ENCODE results near the gene SMYD1. TPM values are rescaled to one million over a fixed set of nuclear protein-coding genes. Genes with fewer than 3 reads are reported as not detected.

The SMYD1 gene
- total RNA-seq, 1 donor from 2014 or later, result not detected

DNA sequence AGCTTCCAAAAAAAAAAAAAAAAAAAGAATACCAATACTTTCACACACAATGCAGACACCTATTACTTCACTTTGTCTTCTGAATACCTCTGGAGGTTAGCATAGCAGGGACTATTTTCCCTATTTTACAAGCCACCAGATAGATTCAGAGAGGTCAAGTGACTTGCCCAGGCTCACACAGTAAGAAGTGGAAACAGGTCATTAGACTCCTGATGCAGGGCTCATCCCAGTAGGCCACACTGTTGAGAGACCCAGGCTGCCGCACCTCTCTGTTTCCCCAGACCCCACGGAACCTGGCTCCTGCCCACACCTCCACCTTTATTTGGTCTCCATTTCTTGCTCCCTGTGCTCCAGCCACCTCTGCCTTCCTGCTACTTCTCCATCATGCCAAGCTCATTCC, 19.4 kb downstream of the SMYD1 start:
- DNase-seq (ENCODE audit: low read depth, low spot score), result no peak

DNA sequence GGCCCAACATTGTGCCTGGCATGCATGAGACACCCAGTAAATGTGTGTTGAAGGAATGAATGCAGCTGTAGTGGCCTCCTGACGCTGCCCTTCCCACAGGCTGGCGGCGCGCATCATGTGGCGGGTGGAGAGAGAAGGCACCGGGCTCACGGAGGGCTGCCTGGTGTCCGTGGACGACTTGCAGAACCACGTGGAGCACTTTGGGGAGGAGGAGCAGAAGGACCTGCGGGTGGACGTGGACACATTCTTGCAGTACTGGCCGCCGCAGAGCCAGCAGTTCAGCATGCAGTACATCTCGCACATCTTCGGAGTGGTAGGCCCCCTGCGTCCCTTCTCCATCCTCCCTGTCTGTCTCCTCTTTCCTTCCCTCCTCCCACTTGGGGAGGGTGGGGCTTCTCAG, 20.1 kb downstream of the SMYD1 start:
- no peak for DNase-seq (ENCODE audit: low read depth, low spot score)

DNA sequence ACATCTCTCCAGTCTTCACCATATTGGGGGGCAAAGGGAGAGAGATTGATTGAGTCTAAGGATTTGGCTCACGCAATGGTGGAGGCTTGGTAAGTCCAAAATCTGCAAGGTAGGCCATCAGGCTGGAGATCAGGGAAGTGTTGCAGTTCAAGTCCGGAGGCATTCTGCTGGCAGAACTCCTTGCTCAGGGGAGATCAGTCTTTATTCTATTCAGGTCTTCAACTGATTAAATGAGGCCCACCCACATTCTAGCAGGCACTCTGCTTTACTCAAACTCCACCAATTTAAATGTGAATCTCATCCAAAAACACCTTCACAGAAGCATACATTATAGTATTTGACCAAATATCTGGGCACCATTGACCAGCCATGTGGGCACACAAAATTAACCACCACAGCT, 21.4 kb downstream of the SMYD1 start:
- no peak for DNase-seq (ENCODE audit: low read depth, low spot score)

DNA sequence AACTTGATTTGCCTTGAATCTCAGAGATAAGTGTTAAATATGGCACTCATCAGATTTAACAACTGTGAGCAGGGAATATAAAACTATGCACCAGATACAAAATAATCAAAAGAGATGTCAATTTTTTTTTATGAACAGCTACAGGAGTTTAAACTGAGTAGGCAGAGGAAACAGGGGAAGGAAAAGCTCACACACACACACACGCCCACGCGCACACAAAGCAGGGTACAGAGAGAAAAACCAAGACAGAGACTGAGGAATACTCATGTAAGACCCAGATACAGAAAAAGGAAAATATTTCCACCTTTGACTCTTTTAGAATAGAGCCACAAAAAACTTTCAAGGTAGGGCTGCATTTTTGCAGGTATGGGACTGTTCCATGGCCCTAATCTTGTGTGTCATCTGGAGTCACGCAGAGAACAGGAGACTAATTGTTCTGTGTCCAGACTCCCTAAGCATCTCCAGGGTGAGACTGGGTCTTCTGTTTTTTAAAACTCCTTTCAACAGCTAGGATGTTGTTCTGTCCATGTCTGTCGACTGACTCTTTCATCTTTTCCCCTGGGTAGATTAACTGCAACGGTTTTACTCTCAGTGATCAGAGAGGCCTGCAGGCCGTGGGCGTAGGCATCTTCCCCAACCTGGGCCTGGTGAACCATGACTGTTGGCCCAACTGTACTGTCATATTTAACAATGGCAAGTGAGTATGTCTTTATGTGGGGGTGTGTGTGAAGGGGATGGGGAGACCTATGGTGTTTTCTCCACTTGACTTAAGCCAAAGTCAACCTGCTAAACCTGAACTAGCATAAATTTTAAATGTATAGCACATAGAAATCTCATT, 23.0 kb downstream of the SMYD1 start:
- DNase-seq (ENCODE audit: low read depth, low spot score), result no peak

- no peak for DNase-seq (ENCODE audit: low read depth, low spot score)
Measured at GRCh38 chr2:88091943-88092342, 24.3 kb downstream of the SMYD1 start.

GRCh38 chr2:88092773-88093172, 25.1 kb downstream of the SMYD1 start:
- no peak for DNase-seq (ENCODE audit: low read depth, low spot score)

GRCh38 chr2:88095022-88095421, 27.4 kb downstream of the SMYD1 start:
- no peak for DNase-seq (ENCODE audit: low read depth, low spot score)

- no peak for DNase-seq (ENCODE audit: low read depth, low spot score)
Measured at GRCh38 chr2:88096708-88097107, 29.1 kb downstream of the SMYD1 start.

GRCh38 chr2:88097192-88097591, 29.6 kb downstream of the SMYD1 start:
- DNase-seq (ENCODE audit: low read depth, low spot score), result no peak

DNA sequence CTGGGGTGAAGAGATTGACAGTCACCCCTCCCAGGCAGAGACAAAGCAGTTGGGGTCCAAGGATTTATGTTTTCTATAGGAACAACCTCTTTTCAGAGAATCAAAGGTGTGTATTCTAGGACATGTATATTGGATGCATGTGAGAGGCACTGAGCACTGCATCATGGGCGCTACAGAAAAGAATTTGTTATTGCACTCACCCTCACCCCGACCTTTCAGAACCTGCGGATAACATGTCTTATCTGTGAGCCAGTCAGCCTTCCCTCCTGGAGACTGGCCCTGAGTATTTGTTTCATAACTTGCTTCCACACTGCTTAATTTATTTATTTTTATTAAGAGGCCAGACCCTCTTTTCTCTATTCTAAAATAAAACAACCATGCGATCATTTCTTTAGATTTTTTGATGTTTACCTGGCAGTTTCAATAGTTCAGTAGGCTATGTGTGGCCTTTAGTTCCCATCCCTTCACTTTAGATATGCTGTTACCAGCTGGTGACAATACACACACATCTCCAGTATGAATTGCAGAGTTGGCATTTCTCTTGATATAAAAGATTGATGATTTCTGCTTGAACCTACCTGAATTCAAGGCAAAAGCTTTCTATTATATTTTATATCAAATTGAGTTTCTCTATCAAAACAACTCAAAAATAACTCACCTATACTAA, 30.4 kb downstream of the SMYD1 start:
- DNase-seq (ENCODE audit: low read depth, low spot score), result no peak

- no peak for DNase-seq (ENCODE audit: low read depth, low spot score)
Measured at GRCh38 chr2:88098558-88098900, 30.9 kb downstream of the SMYD1 start.

DNA sequence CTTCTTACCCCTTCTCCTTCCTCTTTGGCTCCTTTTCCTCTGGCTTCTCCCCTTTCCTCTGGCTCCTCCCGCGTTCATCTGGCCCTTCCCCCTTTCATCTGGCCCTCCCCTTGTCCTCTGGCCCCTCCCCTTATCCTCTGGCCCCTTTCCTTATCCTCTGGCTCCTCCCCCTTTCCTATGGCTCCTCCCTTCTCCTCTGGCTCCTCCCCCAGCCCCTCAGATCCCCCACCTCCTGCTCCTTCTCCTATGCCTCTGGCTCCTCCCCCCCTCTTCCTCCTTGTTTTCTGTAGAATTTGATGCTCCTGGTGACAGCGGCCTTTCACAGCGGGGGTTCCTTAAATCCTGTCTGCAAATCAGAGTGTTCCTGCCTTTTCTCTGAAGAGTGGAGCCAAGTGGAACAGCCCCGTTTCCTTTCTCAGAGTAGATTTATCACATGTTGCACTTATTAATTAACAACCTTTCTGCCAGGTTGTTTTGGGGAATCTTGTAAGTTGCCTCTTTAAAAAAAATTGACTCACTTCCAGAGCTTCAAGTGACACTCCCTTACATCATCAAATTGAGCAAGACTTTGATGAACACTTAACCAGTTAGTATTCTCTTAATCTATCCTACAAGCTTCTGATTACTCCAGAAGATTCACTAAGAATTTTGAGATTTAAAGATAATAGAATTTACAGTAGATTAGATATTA, 32.3 kb downstream of the SMYD1 start:
- no peak for DNase-seq (ENCODE audit: low read depth, low spot score)

DNA sequence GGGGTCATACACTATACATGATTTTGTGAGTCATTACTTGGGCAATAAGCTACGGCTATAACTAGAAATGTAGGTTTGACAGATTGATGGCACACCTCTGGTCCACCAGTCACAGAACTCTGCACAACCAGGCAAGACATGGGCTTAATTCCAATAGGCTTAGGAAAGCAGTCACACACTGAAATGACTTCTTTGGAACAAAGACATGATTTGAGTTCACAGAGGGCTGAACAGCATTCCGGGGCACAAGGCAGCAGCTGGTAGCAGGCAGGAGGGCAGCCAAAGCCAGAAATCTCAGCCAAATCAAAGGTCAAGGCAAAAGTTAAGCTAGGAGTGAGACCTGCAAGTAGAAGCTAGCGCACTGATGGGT, 32.8 kb downstream of the SMYD1 start:
- no peak for DNase-seq (ENCODE audit: low read depth, low spot score)

DNA sequence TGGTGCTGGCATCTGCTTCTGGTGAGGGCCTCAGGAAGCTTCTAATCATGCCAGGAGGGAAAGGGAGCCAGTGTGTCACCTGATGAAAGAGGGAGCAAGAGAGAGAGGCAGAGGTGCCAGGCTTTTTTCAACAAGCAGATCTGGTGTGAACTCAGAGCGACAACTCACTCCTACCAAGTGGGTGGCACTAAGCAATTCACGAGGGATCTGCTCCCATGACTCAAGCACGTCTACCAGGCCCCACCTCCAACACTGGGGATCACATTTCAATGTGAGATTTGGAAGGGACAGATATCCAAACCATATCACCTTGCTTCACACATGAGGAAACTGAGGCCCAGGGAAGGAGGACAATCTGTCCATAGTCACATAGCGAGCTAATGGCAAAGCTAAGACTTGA, 41.2 kb downstream of the SMYD1 start:
- no peak for DNase-seq (ENCODE audit: low read depth, low spot score)

DNA sequence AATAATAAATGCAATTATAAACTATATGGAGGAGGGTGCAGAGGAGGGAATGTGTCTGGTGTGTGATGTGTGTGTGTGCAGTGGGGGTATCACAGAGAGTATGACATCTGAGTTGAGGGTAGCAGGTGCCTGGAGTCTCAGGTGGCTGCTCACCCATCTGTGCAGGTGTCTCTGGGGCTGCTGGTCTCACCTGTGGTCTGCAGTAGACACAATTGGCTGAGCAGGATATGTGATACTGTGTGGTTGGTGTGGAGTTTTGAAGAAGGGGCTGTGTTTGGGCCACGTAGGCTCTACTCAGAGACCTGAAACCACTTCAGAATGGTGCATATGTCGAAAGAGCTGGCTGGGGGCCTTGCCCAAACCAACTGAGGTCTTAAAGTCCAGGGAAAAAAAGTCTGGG, 43.2 kb downstream of the SMYD1 start:
- DNase-seq (ENCODE audit: low read depth, low spot score), result no peak

DNA sequence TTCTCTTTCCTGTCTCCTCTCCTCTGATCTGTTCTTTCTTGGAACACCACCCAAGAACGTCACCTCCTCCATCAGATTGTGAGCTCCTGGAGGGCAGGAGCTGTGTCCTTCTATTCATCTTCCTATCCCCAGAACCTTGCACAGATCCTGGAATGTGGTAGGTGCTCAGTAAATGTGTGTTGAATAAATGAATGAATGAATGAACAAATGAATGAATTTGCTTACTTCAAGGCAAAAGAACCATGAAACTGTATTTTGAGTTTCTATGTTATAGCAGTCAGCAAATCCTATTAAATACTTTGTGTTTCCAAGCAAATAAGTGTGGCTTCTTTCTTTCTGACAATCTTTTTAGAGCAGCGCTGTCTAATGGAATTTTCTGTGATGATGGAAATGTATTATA, 45.4 kb downstream of the SMYD1 start:
- DNase-seq (ENCODE audit: low read depth, low spot score), result no peak

- DNase-seq (ENCODE audit: low read depth, low spot score), result no peak
Measured at GRCh38 chr2:88114889-88115288, 47.3 kb downstream of the SMYD1 start.

DNA sequence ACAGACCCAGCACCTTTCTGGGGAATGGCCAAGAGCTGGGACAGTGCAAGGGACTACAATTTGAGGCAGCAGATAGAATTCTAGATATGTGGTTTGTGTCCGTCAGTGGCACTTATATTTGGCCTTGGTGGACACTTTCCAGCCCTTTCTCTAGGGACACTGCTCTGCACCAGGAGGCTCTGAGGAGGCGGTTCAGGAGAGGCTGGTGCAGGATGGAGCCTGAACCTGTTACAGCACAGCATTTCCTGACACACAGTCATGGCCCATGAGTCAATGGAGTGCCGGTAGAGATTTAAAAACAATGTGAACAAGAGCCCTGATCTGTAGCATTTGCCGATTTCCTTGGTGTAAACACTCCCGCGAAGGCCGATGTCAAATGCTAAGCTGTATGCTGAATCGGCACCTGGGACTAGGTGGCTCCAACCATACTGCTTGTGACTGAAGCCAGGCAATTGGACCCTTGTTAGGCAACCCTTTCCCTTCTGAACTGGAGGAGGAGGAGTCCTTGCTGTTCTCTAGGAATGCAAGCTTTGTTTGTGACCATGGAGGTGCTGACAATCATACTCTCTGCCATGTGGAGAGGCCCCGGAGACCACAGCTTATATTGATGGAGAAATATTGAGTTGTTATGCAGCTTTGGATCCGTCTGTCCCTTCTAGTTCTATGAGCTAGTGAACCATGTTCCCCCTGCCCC, 48.3 kb downstream of the SMYD1 start:
- DNase-seq (ENCODE audit: low read depth, low spot score), result no peak

GRCh38 chr2:88116669-88117432, 49.2 kb downstream of the SMYD1 start:
- no peak for DNase-seq (ENCODE audit: low read depth, low spot score)

- DNase-seq (ENCODE audit: low read depth, low spot score), result no peak
Measured at GRCh38 chr2:88117973-88118372, 50.3 kb downstream of the SMYD1 start.

DNA sequence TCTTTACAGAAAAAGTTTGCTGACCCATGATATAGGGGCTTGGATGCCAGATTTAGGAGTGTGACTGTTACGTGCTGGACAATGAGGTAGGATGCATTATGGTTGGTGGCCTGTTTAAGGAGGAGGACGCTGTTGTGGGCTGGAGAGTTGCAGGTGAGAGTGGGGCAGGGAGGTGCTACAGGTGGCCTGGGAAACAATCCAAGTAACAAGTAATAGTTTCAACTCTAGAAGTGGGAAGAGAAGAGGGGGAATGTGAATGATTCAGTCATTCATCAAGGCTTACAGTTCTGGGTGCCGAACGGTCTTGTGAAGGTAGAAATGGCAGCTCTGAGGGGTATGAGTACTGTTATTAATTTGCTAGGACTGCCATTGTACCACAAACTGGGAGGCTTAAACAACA, 54.1 kb downstream of the SMYD1 start:
- no peak for DNase-seq (ENCODE audit: low read depth, low spot score)

Measured in pulmonary artery endothelial cell (primary cell).